Smooth muscle cell (in vitro differentiated cells): ENCODE results near the gene HNRNPAB. TPM values are rescaled to one million over a fixed set of nuclear protein-coding genes. Genes with fewer than 3 reads are reported as not detected.

ENCODE experiments used
- DNase-seq: peaks from one replicate; lab custom pipeline; 2025; ENCODE audit not compliant: unreplicated experiment; lab: John Stamatoyannopoulos, UW
- H2AFZ ChIP-seq: fragments of 200-600 bp; sonication (generic); 2 replicates; pipeline ENCODE4 v1.6.0; 2016; ENCODE audit warnings: antibody characterized with exemption, low read depth, mild to moderate bottlenecking
- H3F3A ChIP-seq: fragments of 200-600 bp; sonication (generic); 2 replicates; pipeline ENCODE4 v1.6.0; 2017; ENCODE audit warnings: antibody characterized with exemption, low read depth
- H3K27ac ChIP-seq: fragments of 200-600 bp; sonication (generic); 2 replicates; pipeline ENCODE4 v1.5.1; 2016; ENCODE audit warnings: low read depth, mild to moderate bottlenecking
- H3K27me3 ChIP-seq: fragments of 200-600 bp; sonication (generic); 2 replicates; pipeline ENCODE4 v1.6.1; 2016; ENCODE audit warnings: low read depth, mild to moderate bottlenecking
- H3K36me3 ChIP-seq: fragments of 200-600 bp; sonication (generic); 2 replicates; pipeline ENCODE4 v1.5.1; 2016; ENCODE audit warnings: low read depth
- H3K4me1 ChIP-seq: fragments of 200-600 bp; sonication (generic); 2 replicates; pipeline ENCODE4 v1.5.1; 2016; ENCODE audit warnings: low read depth
- H3K4me2 ChIP-seq: fragments of 200-600 bp; sonication (generic); 2 replicates; pipeline ENCODE4 v1.6.0; 2016; ENCODE audit warnings: mild to moderate bottlenecking
- H3K4me3 ChIP-seq: fragments of 200-600 bp; sonication (generic); 2 replicates; pipeline ENCODE4 v1.5.1; 2016; ENCODE audit warnings: mild to moderate bottlenecking
- H3K79me2 ChIP-seq: fragments of 200-600 bp; sonication (generic); 2 replicates; pipeline ENCODE4 v1.6.0; 2016; ENCODE audit warnings: low read depth, mild to moderate bottlenecking
- H3K9ac ChIP-seq: fragments of 200-600 bp; sonication (generic); 2 replicates; pipeline ENCODE4 v1.6.0; 2016; ENCODE audit warnings: low read depth
- H3K9me3 ChIP-seq: fragments of 200-600 bp; sonication (generic); replicated peaks from 2 replicates; pipeline ENCODE4 v1.5.1; 2016; ENCODE audit warnings: low read depth
- H4K20me1 ChIP-seq: fragments of 200-600 bp; sonication (generic); 2 replicates; pipeline ENCODE4 v1.6.0; 2016; ENCODE audit warnings: low read depth
- WGBS: methylation state at CpG from one replicate; pipeline ENCODE4 v1.1.7; 2016; ENCODE audit warnings: low lambda C conversion rate; 5-methylcytosine and 5-hydroxymethylcytosine counted together
- polyA plus RNA-seq: library from polyadenylated mRNA; unstranded; fragments of >200 nt; fragmentation: Nextera tagmentation; extraction: Ambion mirVana; gene quantifications from 2 replicates; pipeline ENCODE4 v1.2.1, GENCODE V29; 2016
- total RNA-seq: library from RNA; depleted of rRNA; stranded (reverse); fragments of >200 nt; gene quantifications from 2 replicates; pipeline ENCODE4 v1.2.3, GENCODE V29; 2014
- TF ChIP-seq, protein P1 (sequence below): fragments of 200-600 bp; sonication (generic); IDR thresholded peaks from 2 replicates; pipeline ENCODE4 v1.5.1; 2017; ENCODE audit warnings: borderline replicate concordance, mild to moderate bottlenecking, antibody characterized with exemption; ENCODE audit not compliant: insufficient read depth, poor library complexity, severe bottlenecking

HNRNPAB gene
- total and polyA plus RNA-seq, 2 experiments from 2014 or later, result 79.3 to 170 TPM

DNA sequence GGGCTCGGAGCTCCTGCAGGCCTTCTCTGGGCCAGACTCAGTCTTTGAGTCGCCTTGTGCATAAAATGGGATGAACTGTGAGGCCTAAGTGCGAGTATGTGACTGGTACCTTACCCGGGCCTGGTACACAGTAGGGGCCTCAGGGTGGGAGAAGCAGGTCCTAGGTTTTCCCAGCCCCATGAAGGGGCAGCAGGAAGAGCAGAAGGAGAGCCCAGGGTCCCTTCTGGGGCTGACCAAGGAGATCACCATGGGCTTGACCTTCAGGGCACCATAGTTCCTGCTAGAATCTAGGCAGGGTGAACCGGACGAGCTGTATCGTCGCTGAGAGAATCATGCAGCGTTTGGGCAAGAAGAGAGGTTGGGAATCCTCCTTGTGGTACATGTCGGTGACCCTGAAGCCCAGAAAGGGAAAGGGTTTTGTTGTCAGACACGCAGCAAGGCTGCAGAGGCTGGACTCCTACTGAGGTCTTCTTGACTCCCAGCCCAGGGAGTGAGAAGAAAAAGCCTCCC lies 28.6 kb downstream of the HNRNPAB start:
- Histone ChIP-seq H3K4me1 (peaks cover 9% of the 10 kb centered on the region), H3K27ac (peak overlapping the region; percentile 66), H3K4me2 (peak overlapping the region; percentile 97), H3K9ac (peak overlapping the region; percentile 81), H3F3A (peaks cover 4% of the 10 kb centered on the region), H2AFZ (peak overlapping the region; percentile 92), H3K4me3 (peak overlapping the region; percentile 73), H3K9me3 (no peaks in the 10 kb centered on the region), H3K79me2 (peaks cover 26% of the 10 kb centered on the region), H3K27me3 (no peaks in the 10 kb centered on the region), H4K20me1 (peaks cover 4% of the 10 kb centered on the region), H3K36me3 (no peaks in the 10 kb centered on the region)
- no peak for DNase-seq
- TF ChIP-seq, protein P1, sequence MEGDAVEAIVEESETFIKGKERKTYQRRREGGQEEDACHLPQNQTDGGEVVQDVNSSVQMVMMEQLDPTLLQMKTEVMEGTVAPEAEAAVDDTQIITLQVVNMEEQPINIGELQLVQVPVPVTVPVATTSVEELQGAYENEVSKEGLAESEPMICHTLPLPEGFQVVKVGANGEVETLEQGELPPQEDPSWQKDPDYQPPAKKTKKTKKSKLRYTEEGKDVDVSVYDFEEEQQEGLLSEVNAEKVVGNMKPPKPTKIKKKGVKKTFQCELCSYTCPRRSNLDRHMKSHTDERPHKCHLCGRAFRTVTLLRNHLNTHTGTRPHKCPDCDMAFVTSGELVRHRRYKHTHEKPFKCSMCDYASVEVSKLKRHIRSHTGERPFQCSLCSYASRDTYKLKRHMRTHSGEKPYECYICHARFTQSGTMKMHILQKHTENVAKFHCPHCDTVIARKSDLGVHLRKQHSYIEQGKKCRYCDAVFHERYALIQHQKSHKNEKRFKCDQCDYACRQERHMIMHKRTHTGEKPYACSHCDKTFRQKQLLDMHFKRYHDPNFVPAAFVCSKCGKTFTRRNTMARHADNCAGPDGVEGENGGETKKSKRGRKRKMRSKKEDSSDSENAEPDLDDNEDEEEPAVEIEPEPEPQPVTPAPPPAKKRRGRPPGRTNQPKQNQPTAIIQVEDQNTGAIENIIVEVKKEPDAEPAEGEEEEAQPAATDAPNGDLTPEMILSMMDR, result no peak
- WGBS, result 68% methylated on average over 11 of the region's 11 CpGs

DNA sequence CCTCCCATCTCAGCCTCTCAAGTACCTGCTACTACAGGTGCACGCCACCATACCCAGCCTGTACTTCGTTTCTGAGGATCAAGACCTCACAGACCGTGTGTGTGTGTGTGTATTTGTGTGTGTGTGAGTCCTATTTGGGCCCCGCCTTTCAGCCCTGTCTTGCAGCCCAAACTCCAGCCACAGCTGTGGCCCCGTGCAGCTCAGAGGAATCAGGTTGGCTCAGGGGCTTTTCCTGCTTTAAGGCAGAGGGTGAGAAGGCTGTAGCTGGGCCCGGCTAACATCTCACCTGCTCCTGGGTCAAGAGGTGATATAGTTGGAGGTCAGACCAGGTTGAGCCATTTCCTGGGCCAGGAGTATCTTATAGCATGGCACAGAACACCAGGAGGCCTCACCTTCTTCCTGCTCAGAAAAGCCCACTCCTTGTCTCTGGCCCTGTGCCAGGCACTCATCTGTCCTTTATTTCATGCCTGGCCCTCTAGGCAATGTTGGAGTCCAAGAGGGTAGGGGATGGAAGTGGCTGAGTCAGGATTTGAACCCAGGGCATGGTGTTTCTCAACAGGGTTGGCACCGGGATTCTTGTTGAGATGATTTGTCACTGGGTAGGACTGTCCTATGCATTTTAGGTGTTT lies 29.9 kb downstream of the HNRNPAB start:
- WGBS, result 90% methylated on average over 7 of the region's 7 CpGs
- Histone ChIP-seq H3F3A (peaks cover 4% of the 10 kb centered on the region), H2AFZ (no peak overlapping the region), H3K4me1 (peaks cover 9% of the 10 kb centered on the region), H3K4me2 (no peak overlapping the region), H3K79me2 (peaks cover 26% of the 10 kb centered on the region), H3K27me3 (no peaks in the 10 kb centered on the region), H4K20me1 (peaks cover 4% of the 10 kb centered on the region), H3K9me3 (no peaks in the 10 kb centered on the region), H3K4me3 (no peak overlapping the region), H3K36me3 (no peaks in the 10 kb centered on the region), H3K9ac (no peak overlapping the region), H3K27ac (no peak overlapping the region)
- no peak for DNase-seq
- TF ChIP-seq, protein P1, result no peak

DNA sequence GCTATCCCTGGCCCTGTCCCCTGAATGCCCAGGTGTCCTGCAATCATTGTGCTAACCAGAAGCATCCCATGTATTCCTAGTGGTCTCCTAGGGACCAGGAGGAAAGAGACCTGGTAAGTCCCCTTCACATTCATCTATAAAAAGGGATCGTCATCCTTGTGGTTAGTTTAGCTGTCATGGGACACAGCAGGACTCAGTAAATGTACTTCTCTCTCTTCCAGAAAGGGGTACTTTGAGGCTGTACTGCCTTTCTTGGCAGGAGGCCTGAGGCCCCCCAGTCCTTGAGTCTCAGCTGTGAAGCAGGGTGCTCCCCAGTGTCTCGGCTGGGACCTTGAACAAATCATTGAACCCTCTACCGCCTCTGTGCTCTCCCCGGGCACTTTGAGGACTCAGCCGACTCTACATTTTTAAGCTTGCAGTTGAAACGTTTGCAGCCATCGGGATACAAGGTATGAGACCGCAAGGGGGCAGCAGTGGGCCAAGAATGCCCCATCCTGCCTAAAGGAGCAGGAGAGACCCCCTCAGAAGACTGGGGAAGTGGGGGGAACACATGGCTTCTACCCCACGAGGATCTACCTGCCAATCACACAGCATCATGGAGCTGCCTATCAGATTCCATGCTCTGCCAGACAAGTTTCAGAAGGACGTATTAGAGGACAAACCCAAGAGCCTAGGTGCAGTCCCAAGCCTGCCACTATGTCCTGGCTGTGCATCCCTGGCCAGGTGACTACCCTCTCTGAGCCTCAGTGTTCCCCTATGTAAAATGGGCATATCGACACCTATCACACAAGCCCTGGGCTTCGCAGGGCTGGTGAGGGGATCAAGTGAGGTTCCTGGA lies 30.6 kb downstream of the HNRNPAB start:
- Histone ChIP-seq H3K4me3 (no peak overlapping the region), H4K20me1 (peaks cover 4% of the 10 kb centered on the region), H3F3A (peaks cover 4% of the 10 kb centered on the region), H3K4me2 (no peak overlapping the region), H3K9me3 (no peaks in the 10 kb centered on the region), H3K9ac (no peak overlapping the region), H3K36me3 (no peaks in the 10 kb centered on the region), H3K27me3 (no peaks in the 10 kb centered on the region), H3K79me2 (peaks cover 21% of the 10 kb centered on the region), H3K4me1 (peaks cover 9% of the 10 kb centered on the region), H2AFZ (peak overlapping the region; percentile 71), H3K27ac (no peak overlapping the region)
- TF ChIP-seq, protein P1, result peak; percentile 76
- 36% methylated on average over 12 of the region's 12 CpGs for WGBS
- DNase-seq, result peak; percentile 31
